IMR-90 (cell line): ENCODE results near the gene MAEA. TPM values are rescaled to one million over a fixed set of nuclear protein-coding genes. Genes with fewer than 3 reads are reported as not detected.

Experiments used
- ATAC-seq: fragments of 200-7000 bp; cut with Tn5 transposase; 2 replicates; pipeline ENCODE4 v1.9.1; 2020; ENCODE audit warnings: low read depth, mild to moderate bottlenecking, moderate library complexity
- BruUV-seq: library from RNA; stranded (reverse); fragments of 400-500 nt; replicated peaks from 2 replicates; lab custom pipeline; 2021; lab: Mats Ljungman, UMichigan
- CTCF ChIA-PET: fragments of 300-600 bp; formaldehyde crosslinking; extraction: SDS; loops from one replicate; lab custom pipeline; 2021; ENCODE audit warnings: antibody characterized with exemption; lab: Yijun Ruan, JAX
- POLR2A ChIA-PET: fragments of 300-600 bp; sonication (Branson Sonifier 250); formaldehyde crosslinking; loops from one replicate; lab custom pipeline; 2022; ENCODE audit warnings: antibody characterized with exemption; ENCODE audit not compliant: unreplicated experiment; lab: Charles Lee
- DNase-seq: peaks from one replicate; pipeline ENCODE4 v3.0.0; 2013
- H2AFZ ChIP-seq: replicated peaks from 2 replicates; pipeline ENCODE3; 2013; ENCODE audit warnings: low read length, mild to moderate bottlenecking; ENCODE audit not compliant: poor library complexity
- H2AK5ac ChIP-seq: 2 replicates; pipeline ENCODE4 v1.6.1; 2013; ENCODE audit warnings: low read depth, low read length, inconsistent platforms
- H2AK9ac ChIP-seq: replicated peaks from 2 replicates; pipeline ENCODE3; 2013; ENCODE audit warnings: mild to moderate bottlenecking, low read depth, low read length, moderate library complexity; ENCODE audit not compliant: poor library complexity
- H2BK120ac ChIP-seq: 2 replicates; pipeline ENCODE4 v1.6.1; 2013; ENCODE audit warnings: low read depth, low read length, inconsistent platforms
- H2BK15ac ChIP-seq: 3 replicates; pipeline ENCODE4 v1.6.1; 2013; ENCODE audit warnings: low read depth, low read length, inconsistent platforms
- H2BK20ac ChIP-seq: 2 replicates; pipeline ENCODE4 v1.6.1; 2013; ENCODE audit warnings: low read depth, mild to moderate bottlenecking, inconsistent platforms, low read length, moderate library complexity
- H2BK5ac ChIP-seq: 2 replicates; pipeline ENCODE4 v1.6.1; 2013; ENCODE audit warnings: mild to moderate bottlenecking, low read depth, low read length, inconsistent platforms; ENCODE audit not compliant: poor library complexity, severe bottlenecking
- H3K14ac ChIP-seq: replicated peaks from 2 replicates; pipeline ENCODE4 v1.6.1; 2013; ENCODE audit warnings: low read depth, low read length, inconsistent platforms
- H3K18ac ChIP-seq: 2 replicates; pipeline ENCODE4 v1.6.1; 2013; ENCODE audit warnings: low read depth, low read length, control low read depth
- H3K23ac ChIP-seq: 2 replicates; pipeline ENCODE4 v1.6.1; 2013; ENCODE audit warnings: low read depth, low read length, inconsistent platforms
- H3K27ac ChIP-seq: 2 replicates; pipeline ENCODE4 v1.5.1; 2013; ENCODE audit warnings: mild to moderate bottlenecking, control low read depth, low read length; ENCODE audit not compliant: insufficient read depth
- H3K27me3 ChIP-seq: 2 replicates; pipeline ENCODE4 v1.6.1; 2013; ENCODE audit warnings: low read length; ENCODE audit not compliant: control insufficient read depth, insufficient read depth
- H3K36me3 ChIP-seq: 2 replicates; pipeline ENCODE4 v1.6.1; 2013; ENCODE audit warnings: low read length, mixed read lengths; ENCODE audit not compliant: control insufficient read depth, insufficient read depth
- H3K4ac ChIP-seq: 2 replicates; pipeline ENCODE4 v1.6.1; 2013; ENCODE audit warnings: low read depth, low read length, inconsistent platforms
- H3K4me1 ChIP-seq: 2 replicates; pipeline ENCODE4 v1.6.1; 2013; ENCODE audit warnings: low read length, mixed read lengths; ENCODE audit not compliant: control insufficient read depth, insufficient read depth
- H3K4me2 ChIP-seq: 2 replicates; pipeline ENCODE4 v1.6.1; 2013; ENCODE audit warnings: low read depth, mild to moderate bottlenecking, control low read depth, low read length, moderate library complexity
- H3K4me3 ChIP-seq: 2 replicates; pipeline ENCODE4 v1.5.1; 2013; ENCODE audit warnings: low read depth, mild to moderate bottlenecking, control low read depth, low read length, moderate library complexity; ENCODE audit not compliant: insufficient read depth
- H3K56ac ChIP-seq: 2 replicates; pipeline ENCODE4 v1.6.1; 2013; ENCODE audit warnings: low read length, inconsistent platforms; ENCODE audit not compliant: insufficient read depth; ENCODE audit errors: extremely low read depth
- H3K79me1 ChIP-seq, 2 experiments: 2 replicates each; pipeline ENCODE4 v1.6.1; 2013; ENCODE audit warnings: low read length in 2 of 2, inconsistent platforms in 1 of 2, low read depth in 1 of 2
- H3K9ac ChIP-seq: 2 replicates; pipeline ENCODE4 v1.6.1; 2013; ENCODE audit warnings: low read depth, low read length, control low read depth
- H3K9me1 ChIP-seq: 2 replicates; pipeline ENCODE4 v1.6.1; 2013; ENCODE audit warnings: low read length, inconsistent platforms; ENCODE audit not compliant: insufficient read depth
- H3K9me3 ChIP-seq: 2 replicates; pipeline ENCODE4 v1.6.1; 2013; ENCODE audit warnings: low read length; ENCODE audit not compliant: control insufficient read depth, insufficient read depth
- H4K20me1 ChIP-seq: 2 replicates; pipeline ENCODE4 v1.6.1; 2013; ENCODE audit warnings: low read length, inconsistent platforms; ENCODE audit not compliant: insufficient read depth
- H4K5ac ChIP-seq: 2 replicates; pipeline ENCODE4 v1.6.1; 2013; ENCODE audit warnings: mild to moderate bottlenecking, low read depth, low read length, control low read depth
- H4K8ac ChIP-seq, 2 experiments: 2 replicates each; pipeline ENCODE4 v1.6.1; 2013; ENCODE audit warnings: low read depth in 2 of 2, low read length in 2 of 2, control low read depth in 1 of 2, inconsistent platforms in 1 of 2
- H4K91ac ChIP-seq: 2 replicates; pipeline ENCODE4 v1.6.1; 2013; ENCODE audit warnings: low read depth, low read length, inconsistent platforms; ENCODE audit not compliant: insufficient read depth
- BHLHE40 ChIP-seq: fragments of 150-350 bp; IDR thresholded peaks from 2 replicates; pipeline ENCODE4 v1.6.1; 2016; ENCODE audit warnings: mild to moderate bottlenecking, low read depth, low read length
- CEBPB ChIP-seq: IDR thresholded peaks from 2 replicates; pipeline ENCODE4 v1.6.1; 2012; ENCODE audit warnings: low read depth, low read length, improper control_type of control experiment
- CHD1 ChIP-seq: IDR thresholded peaks from 2 replicates; pipeline ENCODE4 v1.6.1; 2012; ENCODE audit warnings: low read depth, low read length, improper control_type of control experiment
- FOS ChIP-seq: fragments of 150-350 bp; IDR thresholded peaks from 2 replicates; pipeline ENCODE4 v1.6.1; 2016; ENCODE audit warnings: low read depth, low read length
- MAFK ChIP-seq: IDR thresholded peaks from 2 replicates; pipeline ENCODE4 v1.6.1; 2012; ENCODE audit warnings: low read depth, low read length, improper control_type of control experiment
- MAZ ChIP-seq: IDR thresholded peaks from 2 replicates; pipeline ENCODE4 v1.6.1; 2012; ENCODE audit warnings: low read depth, mild to moderate bottlenecking, low read length, improper control_type of control experiment, moderate library complexity, borderline replicate concordance
- MXI1 ChIP-seq: IDR thresholded peaks from 2 replicates; pipeline ENCODE4 v1.6.1; 2012; ENCODE audit warnings: low read depth, mild to moderate bottlenecking, low read length, moderate library complexity, borderline replicate concordance
- POLR2A ChIP-seq: IDR thresholded peaks from 2 replicates; pipeline ENCODE4 v1.6.1; 2012; ENCODE audit warnings: mild to moderate bottlenecking, low read depth, low read length
- RAD21 ChIP-seq: IDR thresholded peaks from 2 replicates; pipeline ENCODE4 v1.6.1; 2012; ENCODE audit warnings: low read length, improper control_type of control experiment
- RCOR1 ChIP-seq: IDR thresholded peaks from 2 replicates; pipeline ENCODE4 v1.6.1; 2012; ENCODE audit warnings: mild to moderate bottlenecking, low read length, improper control_type of control experiment; ENCODE audit not compliant: insufficient replicate concordance
- RFX5 ChIP-seq: IDR thresholded peaks from 2 replicates; pipeline ENCODE4 v1.8.0; 2012; ENCODE audit warnings: low read depth, mild to moderate bottlenecking, low read length, moderate library complexity
- SMC3 ChIP-seq: fragments of 150-350 bp; IDR thresholded peaks from 2 replicates; pipeline ENCODE4 v1.6.1; 2016; ENCODE audit warnings: low read depth, mild to moderate bottlenecking, antibody characterized with exemption, low read length, moderate library complexity
- WGBS, 2 experiments: methylation state at CpG; one replicate each; pipeline versions ENCODE4 v1.1.5 to v1.1.7; 2013; ENCODE audit warnings: missing lambda C conversion rate in 2 of 2; ENCODE audit not compliant: insufficient read length in 1 of 2; ENCODE audit errors: extremely low coverage in 2 of 2; 5-methylcytosine and 5-hydroxymethylcytosine counted together
- dilution Hi-C: fragments of 300-500 bp; cut with HindIII; formaldehyde crosslinking; loops from one replicate; pipeline ENCODE4 v1.14.3; 2018; ENCODE audit warnings: low sequenced_read_pairs; ENCODE audit not compliant: unreplicated experiment
- in situ Hi-C: fragments of 300-500 bp; cut with MboI; formaldehyde crosslinking; loops from 3 replicates; pipeline ENCODE4 v1.14.3; 2019; ENCODE audit warnings: low sequenced_read_pairs, inconsistent platforms, mixed read lengths
- intact Hi-C: fragments of 100-400 bp; cut with micrococcal nuclease; formaldehyde crosslinking; loops from 2 replicates; pipeline ENCODE4 v1.10.0; 2022
- polyA plus RNA-seq, 3 experiments: library from polyadenylated mRNA; depleted of rRNA; stranded (reverse); fragments of >200 nt; gene quantifications; 2 replicates each; pipeline ENCODE4 v1.2.3, GENCODE V29; 2012; ENCODE audit warnings: low replicate concordance in 1 of 3
- total RNA-seq: library from RNA; depleted of rRNA; stranded (reverse); fragments of >200 nt; gene quantifications from 2 replicates; pipeline ENCODE4 v1.2.3, GENCODE V29; 2012
- TF ChIP-seq, protein P1 (sequence below): conservative IDR thresholded peaks from 2 replicates; pipeline ENCODE4 v1.5.1; 2012; ENCODE audit warnings: mild to moderate bottlenecking, low read depth, low read length, improper control_type of control experiment
- TF ChIP-seq, protein P2 (sequence below): fragments of 150-350 bp; IDR thresholded peaks from 2 replicates; pipeline ENCODE4 v1.6.1; 2016; ENCODE audit warnings: low read depth, mild to moderate bottlenecking, low read length, moderate library complexity, borderline replicate concordance

MAEA gene
- total and polyA plus RNA-seq, 2 of the 4 experiments (the other 2 are of a cell fraction): 61.5 to 108 TPM

DNA sequence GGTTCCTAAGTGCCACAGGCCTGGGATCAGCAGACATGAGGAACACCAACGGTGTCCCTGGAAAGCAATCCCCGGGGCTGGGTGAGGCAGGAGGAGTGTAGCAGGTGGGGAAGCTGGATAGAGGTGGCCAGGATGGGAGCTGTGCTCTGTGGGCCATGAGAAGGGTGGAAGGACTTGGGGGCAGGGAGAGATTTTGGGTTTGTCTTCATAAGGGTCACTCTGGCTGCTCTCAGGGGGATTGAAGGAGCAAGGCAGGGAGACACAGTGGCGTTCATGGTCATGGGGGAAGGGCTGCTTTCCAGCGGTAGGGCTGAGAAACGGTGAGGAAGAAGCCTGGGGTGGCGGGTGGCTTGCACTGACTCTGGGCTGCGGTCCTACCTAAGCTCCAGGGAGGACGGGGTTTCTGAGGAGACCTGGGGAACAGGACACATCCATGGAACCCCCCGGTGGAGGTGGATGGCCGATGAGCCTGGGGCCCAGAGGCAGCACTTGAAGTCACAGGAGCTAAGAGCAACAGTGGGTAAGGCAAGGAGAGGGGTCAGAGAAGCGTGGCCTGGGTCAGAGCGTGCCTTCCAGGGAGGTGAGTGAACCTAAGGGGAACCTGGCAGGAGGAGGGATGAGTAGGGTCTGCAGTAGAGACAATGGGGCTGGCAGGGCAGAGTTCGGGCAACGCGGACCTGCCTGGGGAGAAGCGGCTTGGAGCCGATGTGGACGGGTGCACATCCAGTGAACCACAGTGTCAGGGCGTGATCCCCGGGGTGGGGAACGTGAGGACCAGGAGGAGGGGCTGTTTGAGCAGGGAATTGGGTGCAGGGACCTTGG, 28.4 kb upstream of the MAEA start:
- no peak overlapping the region for H3K56ac ChIP-seq
- no TSS peak for BruUV-seq
- dilution Hi-C loops (no loop called here), intact Hi-C loops (no loop called here), in situ Hi-C loops (no loop called here)
- H3K9me3 ChIP-seq: peaks cover 2% of the 10 kb centered on the region
- H4K91ac ChIP-seq: no peak overlapping the region
- 81% methylated on average over 14 of the region's 21 CpGs; no CpG with 5 or more reads in 1 of the 2 experiments for WGBS, 2 experiments
- H3K27ac ChIP-seq: no peak overlapping the region
- no peaks in the 10 kb centered on the region for H3K36me3 ChIP-seq
- H4K5ac ChIP-seq: no peak overlapping the region
- H2BK5ac ChIP-seq: no peak overlapping the region
- H3K27me3 ChIP-seq: no peaks in the 10 kb centered on the region
- TF ChIP-seq POLR2A (no peak), MXI1 (no peak), RFX5 (no peak), BHLHE40 (no peak), CEBPB (no peak), MAZ (no peak), MAFK (no peak), SMC3 (no peak), CHD1 (no peak), FOS (no peak), RCOR1 (no peak), RAD21 (no peak)
- TF ChIP-seq, protein P1, sequence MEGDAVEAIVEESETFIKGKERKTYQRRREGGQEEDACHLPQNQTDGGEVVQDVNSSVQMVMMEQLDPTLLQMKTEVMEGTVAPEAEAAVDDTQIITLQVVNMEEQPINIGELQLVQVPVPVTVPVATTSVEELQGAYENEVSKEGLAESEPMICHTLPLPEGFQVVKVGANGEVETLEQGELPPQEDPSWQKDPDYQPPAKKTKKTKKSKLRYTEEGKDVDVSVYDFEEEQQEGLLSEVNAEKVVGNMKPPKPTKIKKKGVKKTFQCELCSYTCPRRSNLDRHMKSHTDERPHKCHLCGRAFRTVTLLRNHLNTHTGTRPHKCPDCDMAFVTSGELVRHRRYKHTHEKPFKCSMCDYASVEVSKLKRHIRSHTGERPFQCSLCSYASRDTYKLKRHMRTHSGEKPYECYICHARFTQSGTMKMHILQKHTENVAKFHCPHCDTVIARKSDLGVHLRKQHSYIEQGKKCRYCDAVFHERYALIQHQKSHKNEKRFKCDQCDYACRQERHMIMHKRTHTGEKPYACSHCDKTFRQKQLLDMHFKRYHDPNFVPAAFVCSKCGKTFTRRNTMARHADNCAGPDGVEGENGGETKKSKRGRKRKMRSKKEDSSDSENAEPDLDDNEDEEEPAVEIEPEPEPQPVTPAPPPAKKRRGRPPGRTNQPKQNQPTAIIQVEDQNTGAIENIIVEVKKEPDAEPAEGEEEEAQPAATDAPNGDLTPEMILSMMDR: no peak
- TF ChIP-seq, protein P2, sequence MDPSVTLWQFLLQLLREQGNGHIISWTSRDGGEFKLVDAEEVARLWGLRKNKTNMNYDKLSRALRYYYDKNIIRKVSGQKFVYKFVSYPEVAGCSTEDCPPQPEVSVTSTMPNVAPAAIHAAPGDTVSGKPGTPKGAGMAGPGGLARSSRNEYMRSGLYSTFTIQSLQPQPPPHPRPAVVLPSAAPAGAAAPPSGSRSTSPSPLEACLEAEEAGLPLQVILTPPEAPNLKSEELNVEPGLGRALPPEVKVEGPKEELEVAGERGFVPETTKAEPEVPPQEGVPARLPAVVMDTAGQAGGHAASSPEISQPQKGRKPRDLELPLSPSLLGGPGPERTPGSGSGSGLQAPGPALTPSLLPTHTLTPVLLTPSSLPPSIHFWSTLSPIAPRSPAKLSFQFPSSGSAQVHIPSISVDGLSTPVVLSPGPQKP: no peak
- H3K4me3 ChIP-seq: no peak overlapping the region
- no peaks in the 10 kb centered on the region for H3K4me1 ChIP-seq
- no peak overlapping the region for H3K18ac ChIP-seq
- no peak overlapping the region for H2BK20ac ChIP-seq
- peak overlapping the region; percentile 65 for H2AK9ac ChIP-seq
- H3K4me2 ChIP-seq: no peak overlapping the region
- no peak overlapping the region for H2AK5ac ChIP-seq
- no peak overlapping the region for H3K9ac ChIP-seq
- no peaks in the 10 kb centered on the region for H4K20me1 ChIP-seq
- ChIA-PET CTCF (no interaction called here), POLR2A (no interaction called here)
- ATAC-seq (no peak), DNase-seq (no peak)
- no peak overlapping the region for H2BK15ac ChIP-seq
- H3K23ac ChIP-seq: no peak overlapping the region
- H3K14ac ChIP-seq: no peak overlapping the region
- H2AFZ ChIP-seq: no peak overlapping the region
- no peaks in the 10 kb centered on the region for H3K9me1 ChIP-seq
- no peak overlapping the region for H3K4ac ChIP-seq
- H2BK120ac ChIP-seq: no peak overlapping the region
- no peak overlapping the region for H4K8ac ChIP-seq
- no peaks in the 10 kb centered on the region; a peak in 1 of 4 replicates for H3K79me1 ChIP-seq
